ENCODE data around the gene CFAP251.

- TF ChIP-seq CTCF (IDR thresholded peaks at IDR 0.05 in 2 of 3, conservative IDR thresholded peaks at IDR 0.05 in 1 of 3; ENCODE audit: control insufficient read depth in 2 of 3, extremely low read depth in 1 of 3, insufficient read depth in 1 of 3, low read depth in 3 of 3, low read length in 3 of 3) (no peak), EZH2 (IDR thresholded peaks at IDR 0.05; ENCODE audit: borderline replicate concordance, control insufficient read depth, low read depth, low read length) (no peak), RCOR1 (conservative IDR thresholded peaks at IDR 0.05; ENCODE audit: low read depth, low read length) (no peak), BCL3 (IDR thresholded peaks at IDR 0.05; ENCODE audit: borderline replicate concordance, insufficient read depth, low read depth, low read length, poor library complexity, severe bottlenecking) (no peak), CBFB (IDR thresholded peaks at IDR 0.05; ENCODE audit: low read depth) (no peak), POLR2A (IDR thresholded peaks at IDR 0.05; ENCODE audit: low read depth, low read length) (no peak), BRCA1 (IDR thresholded peaks at IDR 0.05; ENCODE audit: low read depth, low read length) (no peak), BHLHE40 (IDR thresholded peaks at IDR 0.05; ENCODE audit: borderline replicate concordance in 1 of 2, low read depth in 2 of 2, low read length in 1 of 2) (no peak), SIN3A (IDR thresholded peaks at IDR 0.05; ENCODE audit: low read depth, low read length) (no peak), ZBTB33 (IDR thresholded peaks at IDR 0.05) (no peak), ATF7 (IDR thresholded peaks at IDR 0.05; ENCODE audit: low read depth) (no peak), GABPA (IDR thresholded peaks at IDR 0.05; ENCODE audit: low read depth) (no peak)
These were observed 86.9 kb downstream of the CFAP251 start for GRCh38 chr12:122005252-122005776.

All from GM12878 (cell line).